IPS-20b (cell line): ENCODE data around the gene GRAP.
"Not testable (repeated sequence)": the region's sequence is repeated elsewhere in the genome, so short reads cannot be mapped to it uniquely, and the experiment has no call there.

Source experiments
- H3K27ac ChIP-seq: one replicate; pipeline ENCODE4 v1.5.1; 2013; ENCODE audit warnings: low read length
- H3K27me3 ChIP-seq: 2 replicates; pipeline ENCODE4 v1.6.1; 2013; ENCODE audit warnings: mild to moderate bottlenecking, low read length, inconsistent platforms; ENCODE audit not compliant: insufficient read depth
- H3K36me3 ChIP-seq: 2 replicates; pipeline ENCODE4 v1.6.1; 2013; ENCODE audit warnings: low read depth, mild to moderate bottlenecking, inconsistent platforms, low read length, moderate library complexity; ENCODE audit not compliant: insufficient read depth
- H3K4me1 ChIP-seq: 2 replicates; pipeline ENCODE4 v1.6.1; 2013; ENCODE audit warnings: mild to moderate bottlenecking, control low read depth, inconsistent platforms, low read length, moderate library complexity; ENCODE audit not compliant: insufficient read depth
- H3K4me3 ChIP-seq: 2 replicates; pipeline ENCODE4 v1.5.1; 2013; ENCODE audit warnings: mild to moderate bottlenecking, low read length, inconsistent platforms
- H3K9ac ChIP-seq: 2 replicates; pipeline ENCODE4 v1.6.1; 2013; ENCODE audit warnings: low read depth, mild to moderate bottlenecking, inconsistent platforms, low read length, moderate library complexity
- H3K9me3 ChIP-seq: 2 replicates; pipeline ENCODE4 v1.6.1; 2013; ENCODE audit warnings: mild to moderate bottlenecking, low read depth, low read length, inconsistent platforms; ENCODE audit not compliant: insufficient read depth

GRAP gene

DNA sequence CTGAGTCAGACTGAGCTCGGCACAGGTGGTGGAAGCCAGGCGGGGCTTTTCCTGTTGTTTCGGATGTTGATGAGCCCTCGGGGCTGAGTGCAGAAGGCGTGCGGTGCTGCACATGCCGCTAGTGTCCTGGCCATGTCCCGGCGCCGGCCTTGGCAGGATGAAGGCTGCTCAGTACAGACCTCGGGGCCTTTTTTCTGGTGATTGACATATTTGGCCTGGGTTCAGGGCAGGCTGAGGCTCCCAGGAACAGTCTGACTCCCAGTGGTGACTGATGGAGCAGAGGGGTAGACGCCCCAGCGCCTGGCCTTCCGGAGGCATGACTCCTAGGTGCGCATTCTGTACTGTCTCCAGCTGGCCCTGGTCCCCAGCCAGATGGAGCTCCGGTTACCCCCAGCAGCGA is 8.8 kb downstream of the GRAP start:
- H3K27ac ChIP-seq, H3K4me1 ChIP-seq, H3K9me3 ChIP-seq, H3K36me3 ChIP-seq, H3K9ac ChIP-seq, H3K4me3 ChIP-seq, H3K27me3 ChIP-seq: not testable (repeated sequence)

DNA sequence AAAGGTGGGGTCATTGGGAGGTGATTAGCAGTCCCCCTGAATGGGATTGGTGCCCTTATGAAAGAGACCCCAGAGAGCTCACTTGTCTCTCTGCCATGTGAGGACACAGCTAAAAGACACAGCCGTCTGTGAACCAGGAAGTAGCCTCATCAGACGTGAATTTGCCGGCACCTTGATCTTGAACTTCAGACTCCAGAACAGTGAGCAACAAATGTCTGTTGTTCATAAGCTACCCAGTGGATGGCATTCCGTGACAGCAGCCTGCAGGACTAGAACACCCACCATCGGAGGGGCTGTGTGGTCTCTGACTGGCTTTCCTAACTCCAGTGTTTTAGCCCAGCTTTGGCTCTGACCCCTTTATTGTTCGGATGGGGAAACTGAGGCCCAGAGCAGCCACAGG is 9.2 kb downstream of the GRAP start:
- H3K9ac ChIP-seq, H3K9me3 ChIP-seq, H3K4me3 ChIP-seq, H3K36me3 ChIP-seq, H3K4me1 ChIP-seq, H3K27me3 ChIP-seq, H3K27ac ChIP-seq: not testable (repeated sequence)

DNA sequence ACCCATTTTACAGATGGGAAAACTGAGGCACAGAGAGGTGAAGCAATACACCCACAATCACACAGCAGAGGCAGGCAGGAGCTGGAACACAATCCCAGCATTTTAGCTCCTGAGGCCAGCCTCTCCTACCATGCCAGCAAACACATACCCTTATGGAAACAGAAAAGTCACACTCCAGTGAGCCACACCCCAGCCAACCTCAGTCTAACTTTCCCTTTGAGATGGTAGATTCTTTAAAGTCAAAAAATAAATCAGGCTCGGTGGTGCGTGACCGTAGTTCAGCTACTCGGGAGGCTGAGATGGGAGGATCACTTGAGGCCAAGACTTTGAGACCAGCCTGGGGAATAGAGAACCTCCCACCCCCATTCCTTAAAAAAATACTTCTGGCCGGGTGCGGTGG is 10.6 kb downstream of the GRAP start:
- not testable (repeated sequence) for H3K27me3 ChIP-seq, H3K4me3 ChIP-seq, H3K4me1 ChIP-seq, H3K36me3 ChIP-seq, H3K9ac ChIP-seq, H3K27ac ChIP-seq, H3K9me3 ChIP-seq

DNA sequence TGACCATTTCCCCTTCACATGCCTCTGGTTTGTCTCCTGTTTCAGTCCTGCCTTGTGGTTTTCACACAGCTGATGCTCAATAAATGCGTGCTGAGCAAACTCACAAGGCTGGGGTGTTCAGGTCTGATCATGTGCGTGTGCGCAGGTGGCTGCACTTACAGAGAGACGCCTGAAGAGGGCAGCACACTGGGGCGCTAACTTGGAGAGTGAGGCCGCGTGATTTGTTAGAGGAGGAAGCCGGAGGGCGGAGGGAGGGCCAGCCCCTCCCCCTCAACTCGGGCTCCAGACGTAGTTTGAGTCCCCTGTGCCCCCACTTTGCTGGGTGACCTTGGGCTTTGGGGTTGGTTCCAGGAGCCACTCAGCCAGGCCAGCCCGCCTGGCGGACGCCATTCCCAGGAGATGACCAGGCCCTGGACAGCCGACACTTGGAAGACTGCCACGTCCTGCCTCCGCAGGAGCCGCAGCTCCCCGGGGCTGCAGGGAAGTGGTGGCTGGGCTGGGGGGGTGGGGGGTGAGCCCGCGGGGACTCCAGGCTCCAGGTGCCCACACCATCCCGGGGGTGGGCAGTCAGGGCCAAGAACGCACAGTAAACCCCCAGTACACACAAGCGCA is 14.3 kb downstream of the GRAP start:
- not testable (repeated sequence) for H3K4me3 ChIP-seq, H3K4me1 ChIP-seq, H3K36me3 ChIP-seq, H3K27ac ChIP-seq, H3K27me3 ChIP-seq, H3K9ac ChIP-seq, H3K9me3 ChIP-seq

DNA sequence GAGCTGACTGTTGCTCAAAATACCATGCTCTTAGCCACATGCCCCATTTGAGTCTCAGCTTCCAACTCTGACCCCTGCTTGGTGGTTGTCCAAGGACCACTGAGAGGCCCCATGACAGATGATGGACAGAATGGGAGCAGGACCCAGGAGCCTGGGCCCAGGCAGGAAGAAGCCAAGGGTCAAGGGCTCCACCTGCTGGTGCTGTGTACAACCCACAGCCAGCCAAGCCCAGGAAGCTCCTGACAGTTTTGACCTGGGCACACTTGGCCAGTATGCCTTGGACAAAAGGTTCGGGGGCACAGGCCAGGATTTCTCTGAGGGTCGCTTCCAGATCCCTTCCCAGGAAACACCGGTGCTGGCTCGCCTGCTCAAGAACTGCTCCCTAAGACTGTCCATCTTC is 15.0 kb downstream of the GRAP start:
- not testable (repeated sequence) for H3K4me3 ChIP-seq, H3K27me3 ChIP-seq, H3K4me1 ChIP-seq, H3K9me3 ChIP-seq, H3K27ac ChIP-seq, H3K9ac ChIP-seq, H3K36me3 ChIP-seq

DNA sequence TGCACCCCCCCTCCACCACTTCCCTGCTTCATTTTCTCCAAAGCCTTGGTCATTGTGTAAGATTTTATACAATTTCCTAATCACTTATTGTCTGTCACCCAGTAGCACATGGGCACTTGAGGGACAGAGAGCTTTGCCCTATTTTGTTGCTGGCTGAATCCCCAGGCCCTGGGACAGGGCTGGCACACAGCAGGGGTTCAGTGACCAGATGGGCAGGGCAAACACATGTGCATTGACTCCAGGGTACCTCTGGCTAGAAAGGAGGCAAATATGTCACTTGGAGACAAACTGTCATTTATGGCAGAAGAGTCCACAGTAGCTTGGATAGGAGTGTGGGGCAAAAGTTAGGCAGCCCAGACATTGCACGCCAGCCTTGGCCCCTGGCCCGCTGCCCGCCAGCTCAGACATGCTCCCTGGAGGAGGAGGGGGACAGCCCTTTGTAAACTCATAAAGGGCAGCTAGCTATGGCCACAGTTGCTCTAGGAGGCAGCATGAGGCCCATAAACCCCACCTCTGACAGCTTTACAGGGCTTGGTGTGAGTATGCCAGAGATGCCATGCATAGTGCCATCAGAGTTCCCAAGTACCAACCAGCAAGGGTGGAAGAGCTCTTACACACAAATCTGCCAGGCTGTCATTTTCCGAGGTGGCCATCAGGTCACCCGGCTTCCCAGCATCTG is 15.8 kb downstream of the GRAP start:
- H3K27me3 ChIP-seq, H3K36me3 ChIP-seq, H3K4me1 ChIP-seq, H3K9ac ChIP-seq, H3K27ac ChIP-seq, H3K9me3 ChIP-seq, H3K4me3 ChIP-seq: not testable (repeated sequence)

DNA sequence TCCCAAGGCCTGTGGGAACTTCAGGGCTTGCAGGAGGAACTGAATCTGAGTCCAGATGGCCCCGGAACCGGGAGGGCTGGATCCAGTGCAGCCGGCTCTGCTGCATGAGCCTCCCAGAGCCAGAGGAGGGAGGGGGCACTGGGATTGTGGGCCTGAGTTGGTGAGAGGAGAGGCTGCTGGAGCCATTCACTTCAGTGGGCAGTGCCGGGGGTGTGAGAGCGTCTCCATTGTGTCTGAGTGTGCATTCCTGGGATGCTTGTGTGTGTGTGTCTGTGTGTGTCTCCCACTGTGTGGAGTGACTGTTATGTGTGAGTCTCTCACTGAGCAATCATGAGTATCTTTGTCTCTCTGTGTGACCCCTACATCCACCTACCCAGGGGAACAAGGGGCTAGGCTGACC is 17.0 kb downstream of the GRAP start:
- H3K4me3 ChIP-seq, H3K27me3 ChIP-seq, H3K27ac ChIP-seq, H3K4me1 ChIP-seq, H3K9ac ChIP-seq, H3K9me3 ChIP-seq, H3K36me3 ChIP-seq: not testable (repeated sequence)

DNA sequence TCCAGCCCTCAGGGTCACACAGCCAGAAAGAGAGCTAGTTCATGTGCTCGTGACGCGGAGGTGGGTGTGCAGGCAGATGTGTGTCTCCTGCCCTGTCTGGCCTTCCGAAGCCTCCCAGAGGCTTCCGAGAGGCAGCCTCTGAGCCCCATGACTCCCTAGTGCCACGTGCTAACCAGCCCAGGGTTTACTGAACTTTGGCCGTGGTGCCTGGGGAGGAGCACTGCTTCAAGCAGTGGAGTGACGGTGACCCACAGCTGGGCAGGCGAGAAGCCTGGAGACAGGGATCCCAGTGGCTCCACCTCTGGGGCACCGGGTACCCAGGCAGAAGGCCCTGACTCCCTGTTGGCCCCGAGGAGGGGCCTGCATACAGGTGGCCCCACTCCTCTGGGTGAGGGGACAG is 18.1 kb downstream of the GRAP start:
- H3K27me3 ChIP-seq, H3K36me3 ChIP-seq, H3K27ac ChIP-seq, H3K4me3 ChIP-seq, H3K4me1 ChIP-seq, H3K9me3 ChIP-seq, H3K9ac ChIP-seq: not testable (repeated sequence)

DNA sequence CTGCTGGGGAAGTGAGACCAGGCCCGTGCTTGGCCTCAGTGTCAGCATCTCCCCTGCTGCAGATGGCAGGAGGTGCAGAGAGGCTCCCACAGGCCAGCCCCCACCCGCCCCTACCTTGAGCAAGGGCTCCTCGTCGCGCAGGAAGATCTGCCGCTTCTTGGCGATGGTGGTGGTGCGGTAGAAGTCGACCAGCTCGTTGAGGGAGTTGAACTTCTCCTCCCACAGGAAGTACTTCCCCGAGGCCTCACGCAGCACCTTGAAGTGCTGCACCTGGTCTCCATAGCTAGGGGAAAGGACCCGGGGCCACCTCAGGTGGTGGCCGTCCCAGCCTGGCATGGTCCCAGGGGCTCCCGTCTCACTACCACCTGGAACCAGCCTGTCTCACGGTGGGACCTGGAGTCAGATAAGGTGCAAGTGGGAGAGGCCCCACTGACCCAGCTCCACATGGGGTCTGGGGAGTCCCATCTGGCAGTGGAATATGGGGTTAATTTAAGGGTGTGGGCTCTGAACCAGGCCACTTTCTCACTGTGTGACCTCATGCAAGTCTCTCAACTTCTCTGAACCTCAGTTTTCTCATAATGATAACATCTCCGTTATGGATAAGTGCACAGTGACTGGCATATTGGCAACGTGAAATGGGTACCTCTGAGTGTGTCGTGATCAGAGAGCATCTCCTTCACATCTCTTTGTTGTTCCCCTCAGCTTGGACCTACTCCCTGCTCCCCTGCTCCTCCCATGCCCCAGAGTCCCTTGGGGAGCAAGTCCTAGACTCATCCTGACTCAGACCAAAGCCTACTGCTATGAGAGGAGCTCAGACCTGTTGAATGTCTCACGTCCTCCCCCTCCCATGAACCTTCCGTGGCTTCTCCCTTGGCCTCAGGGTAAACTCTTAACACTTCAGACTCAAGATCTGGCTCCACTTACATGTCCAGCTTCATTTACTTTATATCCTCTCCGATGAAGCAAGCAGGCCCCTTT is 22.4 kb downstream of the GRAP start:
- Histone ChIP-seq H3K4me1 (no peaks in the 10 kb centered on the region), H3K9ac (no peak overlapping the region), H3K9me3 (no peaks in the 10 kb centered on the region), H3K27me3 (no peaks in the 10 kb centered on the region), H3K27ac (no peak overlapping the region), H3K4me3 (no peak overlapping the region), H3K36me3 (no peaks in the 10 kb centered on the region)

DNA sequence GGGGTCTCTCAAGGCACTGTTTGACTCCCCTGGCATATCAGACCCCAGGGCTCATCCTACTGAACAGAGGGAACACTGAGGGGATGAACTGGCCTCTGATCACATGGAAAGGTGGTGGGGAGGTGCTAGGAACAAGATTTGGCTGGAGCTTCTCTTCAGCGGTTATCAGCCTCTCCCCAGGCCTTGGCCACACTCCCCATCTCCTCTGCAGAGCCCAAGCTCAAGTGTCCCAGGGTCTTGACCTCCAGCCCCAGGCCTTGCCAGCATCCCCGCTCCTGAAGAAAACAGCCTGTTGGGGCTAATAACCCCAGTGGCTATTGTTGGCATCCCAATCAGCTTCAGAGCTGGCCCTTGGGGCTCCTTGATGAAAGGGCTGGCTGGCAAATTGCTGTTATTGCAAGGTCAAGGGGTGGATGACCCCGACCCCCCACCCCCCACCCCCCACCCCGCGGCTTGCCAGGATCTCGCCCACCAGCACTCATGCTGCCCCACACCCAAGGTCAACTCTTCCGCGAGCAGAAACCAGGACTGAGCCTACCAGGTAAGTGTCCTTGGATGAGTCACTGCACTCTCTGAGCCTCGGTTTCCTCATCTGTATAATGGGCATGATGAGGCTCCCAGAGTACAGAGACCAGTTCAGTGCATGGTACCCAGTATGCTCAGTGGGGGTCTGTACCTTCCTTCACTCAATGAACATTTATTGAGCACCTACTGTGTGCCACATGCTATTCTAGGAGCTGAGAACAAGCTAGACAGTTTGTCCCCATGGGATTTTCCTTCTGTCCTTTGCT is 23.4 kb downstream of the GRAP start:
- Histone ChIP-seq H3K4me3 (no peak overlapping the region), H3K9ac (no peak overlapping the region), H3K9me3 (no peaks in the 10 kb centered on the region), H3K27me3 (no peaks in the 10 kb centered on the region), H3K4me1 (no peaks in the 10 kb centered on the region), H3K36me3 (no peaks in the 10 kb centered on the region), H3K27ac (no peak overlapping the region)

DNA sequence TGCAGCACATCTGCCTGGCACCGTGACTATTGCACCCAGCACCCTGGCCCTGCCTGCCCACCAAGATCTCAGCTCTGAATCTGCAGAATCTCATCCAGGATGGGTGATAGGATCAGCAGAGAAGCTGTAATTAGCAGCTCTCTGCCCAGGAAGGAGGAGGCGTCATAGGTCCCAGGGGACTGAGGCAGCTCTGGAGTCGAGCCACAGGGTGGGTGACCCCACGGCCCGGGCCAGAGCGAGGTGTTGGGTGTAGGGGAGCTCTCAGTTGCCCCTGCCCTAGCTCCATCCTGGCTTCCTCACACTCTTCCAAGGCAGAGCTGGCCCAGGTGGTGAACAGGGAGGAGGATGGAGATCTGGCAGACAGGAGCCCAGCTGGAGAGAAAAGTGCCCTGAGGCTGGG is 24.0 kb downstream of the GRAP start:
- no peaks in the 10 kb centered on the region for H3K4me1 ChIP-seq
- H3K9ac ChIP-seq, result no peak overlapping the region
- no peaks in the 10 kb centered on the region for H3K9me3 ChIP-seq
- H3K36me3 ChIP-seq, result no peaks in the 10 kb centered on the region
- H3K27ac ChIP-seq, result no peak overlapping the region
- H3K27me3 ChIP-seq, result no peaks in the 10 kb centered on the region
- H3K4me3 ChIP-seq, result no peak overlapping the region
